H9 (cell line): ENCODE measurements around the gene SWT1. TPM values are rescaled to one million over a fixed set of nuclear protein-coding genes. Genes with fewer than 3 reads are reported as not detected.

Experiments used
- DNase-seq: peaks from one replicate; pipeline ENCODE4 v3.0.0-alpha.2; 2017
- H2AFZ ChIP-seq: one replicate; pipeline ENCODE4 v1.6.1; 2013; ENCODE audit warnings: mild to moderate bottlenecking, low read length, control low read depth, moderate library complexity
- H2AK5ac ChIP-seq: 2 replicates; pipeline ENCODE4 v1.6.1; 2013; ENCODE audit warnings: low read length, control low read depth, mixed read lengths; ENCODE audit not compliant: insufficient read length
- H2BK120ac ChIP-seq: one replicate; pipeline ENCODE4 v1.6.1; 2013; ENCODE audit warnings: low read depth, mild to moderate bottlenecking, low read length, control low read depth, inconsistent platforms; ENCODE audit not compliant: poor library complexity, severe bottlenecking
- H2BK12ac ChIP-seq: 2 replicates; pipeline ENCODE4 v1.6.1; 2013; ENCODE audit warnings: low read length, control low read depth, mixed read lengths, low read depth; ENCODE audit not compliant: insufficient read length
- H2BK15ac ChIP-seq: 2 replicates; pipeline ENCODE4 v1.6.1; 2013; ENCODE audit warnings: low read depth, low read length, control low read depth
- H2BK20ac ChIP-seq: one replicate; pipeline ENCODE4 v1.6.1; 2013; ENCODE audit warnings: low read depth, mild to moderate bottlenecking, low read length, control low read depth, inconsistent platforms; ENCODE audit not compliant: poor library complexity, severe bottlenecking
- H2BK5ac ChIP-seq: 2 replicates; pipeline ENCODE4 v1.6.1; 2013; ENCODE audit warnings: low read length, control low read depth, mixed read lengths; ENCODE audit not compliant: insufficient read length
- H3K14ac ChIP-seq: 2 replicates; pipeline ENCODE4 v1.6.1; 2013; ENCODE audit warnings: low read length, control low read depth; ENCODE audit not compliant: insufficient read depth
- H3K18ac ChIP-seq: 2 replicates; pipeline ENCODE4 v1.6.1; 2013; ENCODE audit warnings: low read depth, mild to moderate bottlenecking, mixed read lengths, low read length, control low read depth; ENCODE audit not compliant: insufficient read length
- H3K23ac ChIP-seq: 2 replicates; pipeline ENCODE4 v1.6.1; 2013; ENCODE audit warnings: low read length, control low read depth, mixed read lengths, low read depth; ENCODE audit not compliant: insufficient read length
- H3K23me2 ChIP-seq: 2 replicates; pipeline ENCODE4 v1.6.1; 2013; ENCODE audit warnings: low read depth, mild to moderate bottlenecking, mixed read lengths, low read length, control low read depth; ENCODE audit not compliant: insufficient read length, poor library complexity, severe bottlenecking
- H3K27ac ChIP-seq: 2 replicates; pipeline ENCODE4 v1.5.1; 2013; ENCODE audit warnings: low read length, control low read depth, mixed read lengths, low read depth; ENCODE audit not compliant: insufficient read length
- H3K27me3 ChIP-seq: 2 replicates; pipeline ENCODE4 v1.6.1; 2013; ENCODE audit warnings: low read length, control low read depth, inconsistent platforms; ENCODE audit not compliant: insufficient read depth
- H3K4ac ChIP-seq: 2 replicates; pipeline ENCODE4 v1.6.1; 2013; ENCODE audit warnings: low read depth, mild to moderate bottlenecking, control low read depth, inconsistent platforms, low read length, moderate library complexity
- H3K4me1 ChIP-seq: 2 replicates; pipeline ENCODE4 v1.6.1; 2013; ENCODE audit warnings: low read length, control low read depth, inconsistent platforms; ENCODE audit not compliant: insufficient read depth
- H3K4me2 ChIP-seq: 2 replicates; pipeline ENCODE4 v1.6.1; 2013; ENCODE audit warnings: low read length, control low read depth, mixed read lengths; ENCODE audit not compliant: insufficient read length, insufficient read depth
- H3K56ac ChIP-seq: 2 replicates; pipeline ENCODE4 v1.6.1; 2013; ENCODE audit warnings: low read depth, mild to moderate bottlenecking, mixed read lengths, low read length, control low read depth; ENCODE audit not compliant: insufficient read length
- H3K79me1 ChIP-seq: 2 replicates; pipeline ENCODE4 v1.6.1; 2013; ENCODE audit warnings: low read depth, mild to moderate bottlenecking, moderate library complexity, low read length, control low read depth, inconsistent platforms; ENCODE audit not compliant: insufficient read depth, poor library complexity, severe bottlenecking
- H3K79me2 ChIP-seq: 2 replicates; pipeline ENCODE4 v1.6.1; 2013; ENCODE audit warnings: low read length, control low read depth, inconsistent platforms; ENCODE audit not compliant: insufficient read depth
- H3K9ac ChIP-seq: 2 replicates; pipeline ENCODE4 v1.6.1; 2013; ENCODE audit warnings: low read length, control low read depth, mixed read lengths; ENCODE audit not compliant: insufficient read length; ENCODE audit errors: extremely low read depth
- H3K9me3 ChIP-seq: one replicate; pipeline ENCODE4 v1.6.1; 2013; ENCODE audit warnings: low read depth, low read length, inconsistent platforms; ENCODE audit not compliant: control insufficient read depth
- H3T11ph ChIP-seq: one replicate; pipeline ENCODE4 v1.6.1; 2013; ENCODE audit warnings: mild to moderate bottlenecking, low read length, control low read depth, inconsistent platforms
- H4K20me1 ChIP-seq: one replicate; pipeline ENCODE4 v1.6.1; 2013; ENCODE audit not compliant: control insufficient read depth, insufficient read length, insufficient read depth
- H4K5ac ChIP-seq: 2 replicates; pipeline ENCODE4 v1.6.1; 2013; ENCODE audit warnings: low read depth, mild to moderate bottlenecking, mixed read lengths, low read length, control low read depth; ENCODE audit not compliant: insufficient read length
- H4K8ac ChIP-seq: replicated peaks from 2 replicates; pipeline ENCODE4 v1.6.1; 2013; ENCODE audit warnings: low read length, control low read depth, mixed read lengths, low read depth; ENCODE audit not compliant: insufficient read length
- H4K91ac ChIP-seq: 2 replicates; pipeline ENCODE4 v1.6.1; 2013; ENCODE audit warnings: low read depth, mild to moderate bottlenecking, moderate library complexity, mixed read lengths, low read length, control low read depth; ENCODE audit not compliant: insufficient read length
- H3K27ac Mint-ChIP-seq, 3 experiments: 2 replicates in 2 of 3; 3 replicates in 1 of 3; pipeline ENCODE4 v1.8.0; 2020 to 2021; ENCODE audit warnings: mixed read lengths in 3 of 3, mild to moderate bottlenecking in 1 of 3, moderate library complexity in 1 of 3
- H3K27me3 Mint-ChIP-seq: 2 replicates; pipeline ENCODE4 v1.8.0; 2021; ENCODE audit warnings: low read depth, mild to moderate bottlenecking, moderate library complexity, mixed read lengths
- H3K36me3 Mint-ChIP-seq, 3 experiments: 2 replicates in 2 of 3; 3 replicates in 1 of 3; pipeline ENCODE4 v1.8.0; 2020 to 2021; ENCODE audit warnings: low read depth in 3 of 3, mixed read lengths in 3 of 3; ENCODE audit not compliant: insufficient read depth in 1 of 3
- H3K4me1 Mint-ChIP-seq, 2 experiments: 2 replicates each; pipeline ENCODE4 v1.8.0; 2020; ENCODE audit warnings: mixed read lengths in 2 of 2
- H3K4me3 Mint-ChIP-seq, 2 experiments: 2 replicates in 1 of 2; 3 replicates in 1 of 2; pipeline ENCODE4 v1.8.0; 2020 to 2021; ENCODE audit warnings: mild to moderate bottlenecking in 2 of 2, mixed read lengths in 2 of 2, moderate library complexity in 1 of 2
- H3K9me3 Mint-ChIP-seq, 2 experiments: 2 replicates in 1 of 2; 3 replicates in 1 of 2; pipeline ENCODE4 v1.8.0; 2020; ENCODE audit warnings: mild to moderate bottlenecking in 2 of 2, mixed read lengths in 2 of 2, moderate library complexity in 1 of 2
- CTCF ChIP-seq: fragments of 200-600 bp; sonication (generic); conservative IDR thresholded peaks from 3 replicates; pipeline ENCODE4 v1.8.0; 2021; ENCODE audit warnings: antibody characterized with exemption, mild to moderate bottlenecking
- WGBS: extraction: QIAGEN DNeasy Blood & Tissue Kit; methylation state at CpG from one replicate; pipeline ENCODE4 v1.1.7; 2013; ENCODE audit warnings: missing lambda C conversion rate, low lambda C conversion rate, mixed read lengths; ENCODE audit not compliant: insufficient read length; ENCODE audit errors: extremely low coverage; 5-methylcytosine and 5-hydroxymethylcytosine counted together
- total RNA-seq: library from RNA; stranded (reverse); gene quantifications from 2 replicates; pipeline ENCODE4 v1.2.1, GENCODE V29; 2021

SWT1 gene
- total RNA-seq, 1 experiment from 2014 or later, result 5.2 TPM

- Histone ChIP-seq H3K23ac (no peak overlapping the region), H4K8ac (no peak overlapping the region), H3K79me2 (no peaks in the 10 kb centered on the region), H2BK15ac (no peak overlapping the region), H3T11ph (no peak overlapping the region), H4K20me1 (no peaks in the 10 kb centered on the region), H2BK120ac (no peak overlapping the region), H3K9me3 (no peaks in the 10 kb centered on the region), H3K4ac (no peak overlapping the region), H3K27ac (peak overlapping the region; percentile 59), H3K18ac (peak overlapping the region; percentile 49), H4K91ac (no peak overlapping the region), H3K9ac (peak overlapping the region; percentile 89), H2BK5ac (no peak overlapping the region), H3K56ac (no peak overlapping the region), H3K14ac (peak overlapping the region; percentile 55), H3K4me1 (no peaks in the 10 kb centered on the region), H3K23me2 (peaks cover 13% of the 10 kb centered on the region), H3K79me1 (no peaks in the 10 kb centered on the region), H4K5ac (no peak overlapping the region), H2AK5ac (no peak overlapping the region), H2BK20ac (no peak overlapping the region), H2AFZ (no peak overlapping the region), H3K27me3 (no peaks in the 10 kb centered on the region), H2BK12ac (no peak overlapping the region), H3K4me2 (peak overlapping the region; percentile 98)
- WGBS, result no CpG with 5 or more reads among the region's 30 CpGs
- no peaks in the 10 kb centered on the region; a peak in 2 of 5 replicates for H3K9me3 Mint-ChIP-seq
- H3K4me3 Mint-ChIP-seq, result peak overlapping the region; percentile 92 to 97
- H3K36me3 Mint-ChIP-seq, result no peaks in the 10 kb centered on the region
- no peak for DNase-seq
- TF ChIP-seq CTCF, result no peak
- H3K27me3 Mint-ChIP-seq, result no peaks in the 10 kb centered on the region
- H3K27ac Mint-ChIP-seq, result peak overlapping the region; percentile 98 to 99 (median 98)
- H3K4me1 Mint-ChIP-seq, result peaks cover 13 to 17% of the 10 kb centered on the region in 2 experiments
Measured at GRCh38 chr1:185156288-185156853, 596 bp upstream of the SWT1 start.
